Retina (tissue), 1 donor: ENCODE results near the gene CCDC160.
"Not testable (repeated sequence)": the region's sequence is repeated elsewhere in the genome, so short reads cannot be mapped to it uniquely, and the experiment has no call there.

Source experiments
- DNase-seq: peaks from one replicate; pipeline ENCODE4 v3.0.0-alpha.2; 2016

CCDC160 gene

DNA sequence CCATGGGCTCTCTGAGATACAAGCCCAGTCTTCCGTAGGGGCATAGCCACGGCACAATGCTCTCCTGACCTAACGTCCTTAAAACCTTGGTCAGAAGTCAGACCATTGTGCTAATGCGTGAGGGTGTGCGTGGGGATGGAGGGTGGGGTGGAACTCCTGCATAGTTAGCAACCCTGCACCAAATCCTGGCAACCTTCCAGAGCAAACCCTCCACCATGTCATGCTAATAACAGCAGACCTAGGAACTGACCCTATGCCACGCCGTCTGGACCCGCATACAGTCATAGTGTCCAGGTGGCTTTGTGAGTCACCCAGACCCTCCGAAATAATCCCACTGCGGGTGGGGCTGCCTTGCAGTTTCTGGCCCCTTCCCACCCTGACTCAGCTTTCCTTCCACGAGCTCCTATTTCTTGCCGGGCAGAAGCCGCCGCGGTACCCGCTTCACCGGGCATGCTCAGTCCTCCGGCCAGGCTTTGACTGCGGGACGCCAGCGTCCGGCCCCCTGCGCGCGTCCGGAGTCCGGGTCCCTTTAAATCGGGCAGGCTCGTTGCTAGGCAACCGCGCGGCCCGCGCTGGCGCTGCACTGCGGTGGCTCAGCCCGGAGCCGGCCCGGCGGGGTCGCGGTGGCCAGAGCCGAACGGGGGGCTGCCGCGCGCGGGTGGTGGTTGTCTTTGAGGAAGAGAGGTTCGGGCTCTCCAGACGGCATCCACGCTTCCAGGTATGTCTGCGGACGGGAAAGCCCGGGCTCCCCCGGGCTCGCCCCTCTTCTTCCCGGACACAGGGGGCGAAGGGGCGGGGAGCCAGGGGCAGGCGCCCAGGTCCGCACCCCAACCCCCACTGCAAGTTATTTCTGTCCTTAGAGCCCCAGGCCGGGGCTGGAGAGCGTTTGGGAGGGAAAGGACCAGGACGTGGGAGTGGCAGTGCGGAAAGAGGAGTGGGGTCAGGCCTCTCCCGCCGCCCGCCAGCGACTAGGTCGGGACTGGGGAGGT is at the start of gene CCDC160:
TSS of gene CCDC160 (plus strand) at position 557 of the 989 bp plus-strand sequence. CDS start 7,619 bp downstream, outside the sequence.
- peak; percentile 72 for DNase-seq

DNA sequence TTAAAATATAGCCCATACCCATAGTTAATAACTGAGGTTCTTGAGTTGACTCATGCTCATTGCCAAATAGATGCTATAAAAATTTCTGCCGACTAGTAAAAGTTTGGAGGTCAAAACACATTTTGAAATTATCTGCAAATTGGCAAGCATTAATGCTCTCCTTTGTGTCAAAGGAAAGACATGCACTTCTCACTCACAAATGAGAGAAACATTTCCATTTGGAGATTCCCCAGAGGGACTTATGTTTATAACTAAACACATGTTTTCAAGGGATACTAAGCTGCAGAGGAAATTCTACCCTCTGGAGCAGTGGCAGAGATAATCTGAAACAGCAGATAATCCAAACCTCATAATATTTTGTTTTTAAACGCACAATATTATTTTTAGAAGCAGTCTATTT is 45.7 kb upstream of the CCDC160 start:
- DNase-seq: no peak

DNA sequence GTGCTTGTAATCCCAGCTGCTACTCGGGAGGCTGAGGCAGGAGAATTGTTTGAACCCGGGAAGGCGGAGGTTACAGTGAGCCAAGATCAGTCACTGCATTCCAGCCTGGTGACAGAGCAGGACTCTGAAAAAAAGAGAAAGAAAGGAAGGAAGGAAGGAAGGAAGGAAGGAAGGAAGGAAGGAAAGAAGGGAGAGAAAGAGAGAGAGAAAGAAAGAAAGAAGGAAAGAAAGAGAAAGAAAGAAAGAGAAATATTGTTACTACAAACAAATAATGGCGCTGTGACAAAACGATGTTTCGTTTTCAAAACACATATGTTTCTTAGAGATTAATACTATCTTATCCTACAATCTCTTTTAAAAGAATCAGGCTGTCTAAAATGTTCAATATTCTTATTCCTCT is 42.1 kb upstream of the CCDC160 start:
- no peak for DNase-seq

DNA sequence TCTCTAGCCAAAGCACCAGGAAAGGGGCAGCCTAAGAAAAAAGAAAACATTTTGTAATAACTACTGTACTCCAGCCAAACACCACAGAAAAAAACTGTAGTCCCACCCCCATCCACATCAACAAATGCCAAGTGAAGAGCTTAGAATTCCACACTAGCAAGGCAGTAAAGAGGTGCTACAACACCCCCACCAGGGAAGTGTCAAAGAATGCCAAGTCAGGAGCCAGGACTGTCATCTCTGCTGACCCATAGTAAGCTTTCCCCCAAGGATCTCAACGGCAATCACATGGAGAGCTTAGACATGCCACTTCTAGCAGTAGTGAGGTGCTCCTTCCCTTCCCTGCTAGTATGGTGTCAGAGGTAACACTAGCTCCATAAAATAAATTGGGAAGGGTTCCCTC is 34.4 kb upstream of the CCDC160 start:
- DNase-seq: no peak

DNA sequence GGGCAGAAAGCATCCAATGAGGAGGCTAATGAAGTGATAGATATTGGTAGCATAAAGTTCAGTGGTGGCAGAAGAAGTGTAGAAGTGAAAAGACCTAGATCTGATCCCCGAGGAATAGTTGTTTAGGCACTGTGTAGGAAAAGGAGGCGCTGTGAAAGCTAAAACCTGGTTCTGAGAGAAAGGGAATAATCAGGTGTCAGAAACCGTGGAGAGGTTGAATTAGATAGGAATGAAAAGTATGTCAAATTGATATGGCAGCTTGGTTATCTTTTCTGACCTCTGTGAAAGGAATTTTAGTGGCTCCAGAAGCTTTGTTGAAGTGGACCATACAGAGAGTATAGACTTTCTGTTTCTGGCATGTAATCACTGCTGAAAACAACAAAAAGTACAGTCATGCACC is 30.8 kb upstream of the CCDC160 start:
- DNase-seq: no peak

DNA sequence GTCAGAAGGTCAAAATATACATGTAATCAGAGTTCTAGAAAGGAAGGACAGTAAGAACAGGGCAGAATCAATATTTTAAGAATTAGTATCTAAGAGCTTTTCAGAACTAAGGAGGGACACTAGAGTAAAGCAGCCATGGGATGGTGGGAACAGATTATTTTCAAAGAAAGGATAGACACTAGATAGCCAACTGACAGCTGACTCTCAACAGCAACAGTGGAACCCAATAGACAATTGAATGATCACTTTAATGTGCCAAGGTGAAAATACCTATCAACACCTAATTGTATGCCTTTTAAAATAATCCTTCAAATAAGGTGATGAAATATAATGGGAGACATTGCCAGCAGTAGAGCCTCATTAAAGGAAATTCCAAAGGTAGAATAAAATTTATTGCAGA is 26.5 kb upstream of the CCDC160 start:
- no peak for DNase-seq

DNA sequence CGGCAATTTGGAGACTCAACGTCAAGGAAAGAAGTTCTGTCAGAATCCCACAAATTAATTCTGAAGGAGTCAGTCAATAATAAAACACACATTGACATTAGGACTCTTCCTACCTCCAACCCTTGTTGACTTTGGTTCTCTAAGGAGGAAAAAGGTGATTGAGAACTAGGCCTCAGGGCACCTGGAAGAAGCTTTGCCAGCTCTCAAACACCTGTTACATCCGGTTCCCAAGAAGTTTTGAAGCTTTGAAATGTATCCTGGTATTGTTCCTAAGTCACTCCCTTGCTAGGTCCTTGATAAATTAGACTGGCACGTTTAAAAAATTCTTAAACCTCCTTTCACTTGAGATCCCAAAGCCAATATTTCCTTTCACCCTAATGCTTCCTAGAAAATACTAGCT is 1.7 kb upstream of the CCDC160 start:
- DNase-seq: no peak

DNA sequence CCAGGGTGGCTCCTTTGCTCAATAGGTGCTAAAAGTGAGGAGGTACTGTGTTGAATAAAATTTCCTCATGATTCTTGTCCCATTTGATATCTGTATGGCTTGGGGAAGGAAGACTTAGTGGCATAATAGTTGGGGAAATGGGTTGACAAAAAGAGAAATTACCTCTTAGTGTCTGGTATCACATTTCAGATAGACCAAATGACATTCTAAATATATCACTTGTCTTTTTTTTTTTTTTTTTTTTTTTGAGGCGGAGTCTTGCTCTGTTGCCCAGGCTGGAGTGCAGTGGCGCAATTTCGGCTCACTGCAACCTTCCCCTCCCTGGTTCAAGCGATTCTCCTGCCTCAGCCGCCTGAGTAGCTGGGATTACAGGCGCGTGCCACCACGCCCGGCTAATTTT is 1.2 kb downstream of the CCDC160 start:
- not testable (repeated sequence) for DNase-seq

DNA sequence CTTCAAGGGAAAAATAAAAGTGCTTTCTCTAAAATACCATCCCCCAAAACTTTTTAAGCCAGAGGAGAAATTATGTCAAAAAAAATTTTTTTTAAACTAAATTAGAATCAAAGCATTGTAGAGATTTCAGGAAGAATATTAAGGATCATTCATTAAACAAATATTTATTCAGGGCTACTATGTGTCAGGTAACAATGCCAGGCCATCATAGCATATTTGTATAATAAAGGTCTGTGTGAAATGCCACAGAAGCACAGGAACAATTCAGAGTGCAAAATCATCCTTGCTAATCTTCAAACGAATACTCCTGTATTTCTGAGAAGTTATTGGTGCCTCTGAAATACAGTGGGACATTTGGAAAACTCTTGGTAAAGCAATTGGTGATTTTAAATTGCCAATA is 2.0 kb downstream of the CCDC160 start:
- no peak for DNase-seq

DNA sequence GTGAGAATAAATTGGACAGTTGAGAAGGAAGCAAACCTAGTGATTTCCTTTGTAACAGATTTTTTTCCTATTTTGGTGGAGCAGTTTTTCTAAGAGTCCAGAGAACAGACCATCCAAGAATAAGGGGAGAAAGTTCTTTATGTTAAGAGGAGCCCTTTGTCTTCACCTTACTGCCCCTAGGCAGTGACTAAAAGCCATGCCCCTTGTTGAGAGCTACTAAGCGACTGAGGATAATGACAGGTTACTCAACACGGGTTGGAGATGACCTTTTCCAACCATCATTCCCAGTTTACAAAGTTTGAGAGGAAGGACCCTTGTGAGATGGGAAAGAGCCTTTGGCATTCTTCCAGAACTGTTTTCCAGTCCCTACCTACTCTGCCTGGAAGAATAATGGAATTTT is 3.2 kb downstream of the CCDC160 start:
- DNase-seq: no peak

DNA sequence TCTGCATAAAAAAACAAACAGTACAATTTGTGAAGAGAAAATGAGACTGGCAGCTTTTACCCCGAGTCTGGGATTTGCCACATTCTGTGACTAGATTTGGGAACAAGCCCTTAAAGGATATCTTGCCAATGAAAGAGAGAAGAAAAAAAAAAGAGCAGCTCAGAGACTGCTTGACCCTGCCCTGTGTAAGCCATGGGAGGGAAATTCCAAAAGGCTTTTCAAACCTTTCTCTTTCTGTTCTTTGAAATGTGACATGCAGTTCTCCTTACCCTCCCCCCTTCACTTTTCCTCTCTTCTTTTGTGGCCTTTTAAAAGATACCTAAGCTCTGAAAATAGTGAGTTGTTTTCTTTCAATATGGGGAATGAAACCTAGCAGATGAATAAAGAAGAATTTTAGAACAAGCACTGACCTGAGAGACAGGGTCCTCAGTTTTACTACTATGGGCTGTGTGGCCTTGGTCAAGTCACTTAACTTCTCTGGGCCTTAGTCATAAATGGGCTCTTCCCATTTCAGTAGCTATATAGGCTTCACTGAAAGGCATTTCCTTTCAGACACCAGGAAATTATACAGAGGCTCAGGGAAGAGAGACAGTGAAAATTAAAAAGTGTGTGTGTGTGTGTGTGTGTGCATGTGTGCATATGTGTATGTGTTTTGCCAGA is 5.1 kb downstream of the CCDC160 start:
- DNase-seq: no peak

DNA sequence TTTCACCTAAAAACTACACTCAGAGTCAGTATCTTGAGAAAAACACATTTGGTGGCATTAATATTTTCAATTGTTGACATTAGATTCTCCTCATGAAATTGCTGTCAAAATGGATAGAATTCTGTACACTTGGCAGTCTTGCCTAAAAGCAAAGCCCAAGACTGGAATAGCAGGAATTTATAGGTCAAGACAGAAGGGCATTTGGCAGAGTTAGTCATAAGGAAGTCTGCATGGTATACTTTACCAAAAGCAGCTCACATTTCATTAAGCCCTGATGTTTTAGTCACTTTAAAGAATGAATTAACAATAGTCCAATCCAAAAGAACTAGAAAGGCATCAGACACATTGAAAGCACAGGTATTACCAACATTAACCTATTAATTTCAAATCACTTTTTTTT is 7.1 kb downstream of the CCDC160 start:
- no peak for DNase-seq

DNA sequence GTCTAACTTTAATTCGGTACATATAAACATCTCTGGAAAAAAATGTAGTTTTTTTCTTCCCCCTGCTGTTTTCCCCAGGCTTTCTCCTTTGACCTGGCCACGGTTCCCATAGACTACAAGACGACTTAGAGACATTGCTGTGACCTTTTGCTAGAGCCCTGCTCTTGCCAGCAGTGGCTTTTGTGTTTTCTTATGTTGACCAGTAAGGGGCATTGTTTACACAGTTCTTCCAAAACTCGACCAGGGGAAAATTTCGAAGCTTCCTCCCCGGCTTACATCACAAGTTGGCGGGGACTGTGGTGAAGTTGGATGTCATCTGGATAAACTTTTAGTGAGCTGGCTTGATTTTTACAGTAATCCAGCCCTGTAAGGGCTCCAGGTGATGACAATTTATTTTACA is 9.3 kb downstream of the CCDC160 start:
- no peak for DNase-seq

DNA sequence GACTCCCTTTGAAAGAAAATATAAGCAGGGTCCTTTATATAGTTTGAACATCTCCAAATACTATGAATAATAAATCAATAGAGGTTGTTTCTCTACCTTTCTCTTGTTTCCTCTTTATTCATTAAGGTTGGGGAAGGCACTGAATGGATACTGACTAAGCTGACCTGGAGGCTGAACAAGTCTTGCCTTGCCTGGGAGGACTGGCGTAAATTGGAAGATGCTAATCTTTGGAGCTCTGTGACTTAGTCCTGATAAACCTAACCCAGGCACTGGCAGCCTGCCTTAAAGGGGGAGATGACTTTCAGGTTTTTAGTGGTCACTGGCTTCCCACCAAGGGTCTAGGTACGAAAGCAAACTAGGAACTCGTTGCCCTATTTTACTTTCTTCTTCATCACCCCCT is 10.5 kb downstream of the CCDC160 start:
- no peak for DNase-seq

DNA sequence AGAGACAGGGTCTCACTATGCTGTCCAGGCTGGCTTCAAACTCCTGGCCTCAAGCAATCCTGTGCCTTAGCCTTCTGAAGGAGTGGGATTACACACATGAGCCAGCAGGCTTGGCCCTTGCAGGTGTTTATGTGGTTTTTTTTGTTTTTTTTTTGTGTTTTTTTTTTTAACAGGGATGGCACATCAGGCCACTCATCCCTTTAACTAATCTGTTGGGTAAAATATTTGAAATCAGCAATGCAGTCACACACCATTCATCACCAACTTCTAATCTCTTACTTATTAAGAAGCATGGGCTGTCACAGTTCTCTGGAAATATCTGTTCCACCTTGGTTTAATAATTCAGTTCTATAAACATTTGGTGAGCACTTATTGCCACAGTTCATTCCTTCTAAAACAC is 12.3 kb downstream of the CCDC160 start:
- DNase-seq: no peak

DNA sequence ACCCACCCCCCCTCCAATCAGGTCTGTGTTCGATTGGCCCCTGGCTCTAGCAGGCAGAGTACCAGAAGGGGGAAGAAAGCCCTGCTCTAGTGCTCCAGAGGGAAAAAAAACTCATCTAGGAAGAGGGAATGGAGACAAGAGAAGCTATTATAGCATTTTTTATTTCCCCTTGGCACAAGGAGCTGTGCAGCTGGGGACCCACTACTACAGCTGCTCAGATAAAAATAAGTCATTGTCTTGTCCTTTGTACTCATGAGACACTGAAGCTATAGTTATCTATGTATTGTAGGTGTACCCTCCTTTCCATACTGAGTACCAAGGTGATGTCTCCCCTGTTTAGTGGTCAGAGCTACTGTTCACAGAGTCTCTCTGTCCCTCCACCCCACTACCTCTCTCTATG is 14.3 kb downstream of the CCDC160 start:
- no peak for DNase-seq

DNA sequence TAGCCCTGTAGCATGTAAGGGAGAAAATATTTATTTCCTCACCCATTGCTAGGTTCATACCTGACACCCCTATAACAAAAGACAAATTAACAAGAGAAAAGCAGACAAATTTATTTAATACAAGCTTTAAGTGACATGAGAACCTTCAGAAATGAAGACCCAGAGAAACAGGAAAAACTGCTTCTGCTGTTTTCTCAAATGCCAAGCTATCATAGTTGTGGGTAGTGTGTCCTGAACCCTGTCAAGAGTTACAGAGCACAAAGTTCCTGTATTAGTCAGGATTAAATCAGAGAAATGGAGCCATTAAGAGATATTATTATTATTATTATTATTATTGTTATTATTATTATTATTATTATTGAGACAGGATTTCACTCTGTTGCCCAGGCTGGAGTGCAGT is 17.5 kb downstream of the CCDC160 start:
- no peak for DNase-seq

DNA sequence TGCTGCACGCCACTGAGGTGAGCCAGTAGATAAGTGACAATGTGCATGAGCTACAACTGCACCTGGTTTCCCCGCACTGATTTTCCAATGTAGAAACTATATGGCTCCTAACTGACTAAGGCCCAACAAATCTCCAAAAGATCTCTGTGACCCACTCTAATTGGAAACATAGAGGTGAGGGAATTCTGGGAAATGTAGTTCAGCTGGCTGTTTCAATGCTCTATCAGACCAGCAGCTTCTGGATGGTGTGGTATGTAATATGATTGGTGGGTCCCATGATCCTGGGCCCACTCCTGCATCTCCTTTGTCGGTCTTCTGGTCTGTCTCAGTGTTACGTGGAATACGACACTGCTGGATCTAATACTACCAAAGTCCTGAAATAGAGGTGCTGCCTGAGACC is 18.6 kb downstream of the CCDC160 start:
- no peak for DNase-seq

DNA sequence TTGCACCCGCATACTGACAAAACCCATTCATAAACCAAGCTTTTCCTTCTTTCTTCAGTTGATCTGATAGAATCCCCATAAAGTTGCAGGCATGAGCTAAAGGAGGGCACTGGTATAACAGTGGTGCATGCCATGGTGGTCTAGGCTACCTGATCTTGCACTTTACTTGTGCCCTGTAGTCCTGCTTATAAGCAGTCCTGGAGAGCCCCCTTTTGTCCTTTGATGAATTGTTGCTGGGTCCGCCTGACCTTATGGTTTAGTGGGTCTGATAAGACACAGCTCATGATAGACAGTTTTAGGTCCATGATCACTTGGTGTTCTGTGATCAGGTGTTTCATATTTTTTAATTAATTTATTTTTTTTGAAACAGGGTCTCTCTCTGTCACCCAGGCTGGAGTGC is 19.7 kb downstream of the CCDC160 start:
- DNase-seq: no peak

DNA sequence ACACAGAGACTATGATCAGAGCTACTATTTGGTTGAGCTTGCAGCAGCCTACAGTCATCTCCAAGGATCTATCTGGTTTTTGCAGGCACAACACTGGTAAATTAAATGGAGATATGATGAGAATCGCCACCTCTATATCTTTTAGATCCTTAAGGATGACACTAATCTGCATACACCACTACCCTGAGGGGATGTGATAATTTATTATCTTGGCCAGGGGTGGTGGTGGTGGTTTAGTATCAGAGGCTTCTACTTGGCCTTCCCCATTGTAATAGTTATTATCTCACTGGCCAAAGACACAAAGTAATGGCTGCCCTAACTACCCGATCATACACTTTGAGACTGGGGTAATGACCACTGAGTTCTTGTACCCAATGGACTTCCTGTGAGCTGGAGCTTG is 21.2 kb downstream of the CCDC160 start:
- DNase-seq: no peak

DNA sequence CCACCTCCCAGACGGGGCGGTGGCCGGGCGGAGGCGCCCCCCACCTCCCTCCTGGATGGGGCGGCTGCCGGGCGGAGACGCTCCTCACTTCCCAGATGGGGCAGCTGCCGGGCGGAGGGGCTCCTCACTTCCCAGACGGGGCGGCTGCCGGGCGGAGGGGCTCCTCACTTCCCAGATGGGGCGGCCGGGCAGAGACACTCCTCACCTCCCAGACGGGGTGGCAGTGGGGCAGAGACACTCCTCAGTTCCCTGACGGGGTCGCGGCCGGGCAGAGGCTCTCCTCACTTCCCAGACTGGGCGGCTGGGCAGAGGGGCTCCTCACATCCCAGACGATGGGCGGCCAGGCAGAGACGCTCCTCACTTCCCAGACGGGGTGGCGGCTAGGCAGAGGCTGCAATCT is 49.0 kb downstream of the CCDC160 start:
- not testable (repeated sequence) for DNase-seq

DNA sequence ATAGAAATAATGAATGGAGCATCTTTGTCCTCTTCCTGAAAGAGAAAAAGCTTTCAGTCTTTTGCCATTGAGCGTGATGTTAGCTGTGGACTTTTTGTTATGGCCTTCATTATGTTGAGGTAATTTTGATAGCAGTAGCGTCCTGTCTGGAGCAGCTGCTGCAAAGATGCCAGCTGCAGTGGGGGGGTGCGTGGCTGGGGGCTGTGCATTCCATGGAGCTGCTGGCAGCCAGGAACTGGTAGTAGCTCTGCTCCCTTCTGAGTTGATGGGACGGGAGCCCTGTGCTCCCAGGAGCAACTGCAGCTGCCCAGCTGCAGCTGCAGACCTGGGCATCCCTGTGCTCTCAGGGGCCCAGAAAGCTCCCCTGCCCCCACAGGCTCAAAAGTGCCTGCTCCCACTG is 50.4 kb downstream of the CCDC160 start:
- DNase-seq: no peak

DNA sequence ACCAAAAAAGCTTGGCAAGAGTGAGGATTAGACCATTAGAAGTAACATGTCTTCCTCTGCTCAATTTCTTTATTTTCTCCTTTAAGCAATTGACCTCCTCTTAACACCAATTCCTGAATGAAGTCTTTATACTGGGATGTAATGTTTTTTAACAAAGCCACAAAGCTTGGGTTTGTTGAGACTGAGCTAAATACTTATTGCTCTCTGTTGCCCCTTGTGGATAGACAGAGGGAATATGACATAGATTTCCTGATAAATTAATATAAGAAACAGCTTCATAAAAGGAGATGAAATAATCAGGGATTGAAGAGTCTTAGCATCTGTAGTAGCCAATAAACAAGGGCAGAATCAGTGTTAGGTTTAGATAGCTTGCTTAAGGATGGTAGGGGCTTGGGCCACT is 57.6 kb downstream of the CCDC160 start:
- DNase-seq: no peak
